Mesodermal cell (in vitro differentiated cells): ENCODE results near the gene PHOX2B. TPM values are rescaled to one million over a fixed set of nuclear protein-coding genes. Genes with fewer than 3 reads are reported as not detected.

ENCODE experiments used
- H3K27ac ChIP-seq: 2 replicates; pipeline ENCODE4 v1.7.0; 2013; ENCODE audit warnings: mild to moderate bottlenecking, low read depth, low read length, moderate library complexity; ENCODE audit not compliant: severe bottlenecking
- H3K36me3 ChIP-seq: 2 replicates; pipeline ENCODE4 v1.7.1; 2013; ENCODE audit warnings: mild to moderate bottlenecking, low read length, moderate library complexity; ENCODE audit not compliant: control insufficient read depth, insufficient read depth
- H3K4me1 ChIP-seq: one replicate; pipeline ENCODE4 v1.7.1; 2013; ENCODE audit warnings: mild to moderate bottlenecking, low read length; ENCODE audit not compliant: insufficient read depth, control insufficient read depth, poor library complexity, severe bottlenecking
- H3K4me3 ChIP-seq: 2 replicates; pipeline ENCODE4 v1.7.0; 2013; ENCODE audit warnings: low read length, control low read depth, mild to moderate bottlenecking; ENCODE audit not compliant: insufficient read depth, poor library complexity, severe bottlenecking; ENCODE audit errors: extremely low read depth
- H3K9me3 ChIP-seq: 2 replicates; pipeline ENCODE4 v1.7.1; 2013; ENCODE audit warnings: mild to moderate bottlenecking, low read length, moderate library complexity; ENCODE audit not compliant: control insufficient read depth
- WGBS, 2 experiments: methylation state at CpG; one replicate each; pipeline ENCODE4 v1.1.5; 2013; ENCODE audit warnings: missing lambda C conversion rate in 2 of 2; ENCODE audit not compliant: insufficient coverage in 2 of 2; 5-methylcytosine and 5-hydroxymethylcytosine counted together
- polyA plus RNA-seq, 2 experiments: library from polyadenylated mRNA; stranded (reverse); fragments of 50-300 nt; gene quantifications; one replicate each; pipeline ENCODE4 v1.2.3, GENCODE V29; 2013

PHOX2B gene
- 1.1 TPM for polyA plus RNA-seq (2013, experiment 1 of 2)
- polyA plus RNA-seq (2013, experiment 2 of 2): 0.56 TPM

DNA sequence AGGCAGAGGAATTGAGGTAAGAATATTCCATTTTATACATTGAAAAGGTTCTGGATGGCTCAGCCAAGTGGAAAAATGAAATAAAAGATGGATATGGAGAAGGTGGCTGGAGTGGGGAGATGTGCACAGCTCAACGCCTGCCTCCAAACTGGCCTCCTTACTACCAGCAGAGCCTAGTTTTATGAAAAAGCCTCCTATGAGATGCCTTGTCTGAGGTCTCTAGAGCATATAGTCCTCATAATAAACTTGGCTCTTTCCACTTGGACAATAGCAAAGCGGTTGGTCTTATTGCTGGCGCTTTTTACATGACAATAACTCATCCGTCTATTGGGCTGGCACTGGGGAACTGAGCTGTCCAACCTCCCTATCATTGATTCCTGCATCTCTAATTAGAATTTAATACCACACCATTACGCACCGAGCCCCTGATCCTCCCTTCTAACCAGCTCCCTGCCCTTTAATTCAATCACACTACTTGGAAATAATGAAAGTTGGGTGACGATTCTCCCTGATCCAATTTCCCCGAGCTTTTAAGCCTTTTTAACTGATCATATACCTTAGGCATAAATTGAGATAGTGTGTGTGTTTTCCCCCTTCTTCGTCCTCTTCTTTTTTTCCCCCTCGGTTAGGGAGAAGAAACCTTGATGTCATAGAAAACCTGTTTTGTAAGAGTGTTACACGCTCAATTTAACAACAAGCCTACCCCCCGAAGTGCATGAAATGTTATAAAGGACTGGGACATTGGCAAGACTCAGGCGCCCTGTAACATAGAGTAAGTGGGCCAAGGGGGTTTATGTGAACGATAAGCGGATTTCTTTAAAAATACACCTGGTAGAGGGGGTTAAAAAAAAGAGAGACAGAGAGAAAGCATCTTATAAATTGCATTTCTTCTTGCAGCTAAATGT is at the start of gene PHOX2B:
Gene PHOX2B (minus strand): TSS at position 155 of the 905 bp plus-strand sequence. CDS start 115 bp downstream, at position 40.
- no peak within 1 kb of the TSS for H3K27ac ChIP-seq
- no peaks in the 10 kb centered on the region for H3K36me3 ChIP-seq
- WGBS, 2 experiments: 3 to 8% methylated on average over 5 to 7 of the region's 15 CpGs
- no peak within 1 kb of the TSS for H3K4me3 ChIP-seq
- H3K9me3 ChIP-seq: peaks cover 6% of the 10 kb centered on the region
- H3K4me1 ChIP-seq: no peaks in the 10 kb centered on the region

- H3K27ac ChIP-seq: peak overlapping the region; percentile 3
- no peaks in the 10 kb centered on the region for H3K9me3 ChIP-seq
- no peaks in the 10 kb centered on the region for H3K36me3 ChIP-seq
- H3K4me1 ChIP-seq: peaks cover 16% of the 10 kb centered on the region
- WGBS, 2 experiments: 81 to 92% methylated on average over 2 of the region's 2 CpGs
- H3K4me3 ChIP-seq: no peak overlapping the region
Measured at GRCh38 chr4:41797260-41797659, 48.7 kb upstream of the PHOX2B start.

GRCh38 chr4:41796545-41797210 is 48.2 kb upstream of the PHOX2B start:
- no peaks in the 10 kb centered on the region for H3K9me3 ChIP-seq
- H3K4me1 ChIP-seq: peaks cover 16% of the 10 kb centered on the region
- H3K27ac ChIP-seq: peak overlapping the region; percentile 58
- H3K36me3 ChIP-seq: no peaks in the 10 kb centered on the region
- no peak overlapping the region for H3K4me3 ChIP-seq
- WGBS, 2 experiments: 6 to 12% methylated on average over 5 to 6 of the region's 8 CpGs

DNA sequence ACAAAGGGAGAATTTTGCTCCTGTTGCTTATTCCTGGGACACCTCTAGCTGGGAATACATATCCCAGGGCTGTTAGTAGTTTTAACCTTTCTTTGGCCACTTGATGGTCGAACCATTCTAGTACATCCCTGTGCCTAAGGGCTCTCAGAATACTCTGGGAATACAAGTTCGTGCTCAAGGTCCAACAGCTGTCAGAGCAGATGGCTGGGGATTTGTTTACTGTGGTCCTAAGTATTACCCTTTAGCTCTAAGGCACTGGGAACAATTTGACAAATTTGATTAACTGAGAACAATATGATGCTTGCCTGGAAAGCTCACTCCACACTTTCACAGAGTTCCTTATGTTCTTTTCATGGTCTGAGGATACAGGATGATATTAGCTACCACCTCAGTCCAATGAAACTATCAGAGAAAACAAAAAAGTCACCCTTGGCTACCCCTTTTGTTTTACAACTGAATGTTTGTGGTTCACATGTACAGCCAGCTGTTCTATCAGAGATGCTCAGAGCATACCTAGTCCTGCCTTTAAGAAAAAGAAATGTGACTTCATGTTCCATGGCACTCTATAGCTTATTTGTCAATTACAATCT is 47.4 kb upstream of the PHOX2B start:
- Histone ChIP-seq H3K9me3 (no peaks in the 10 kb centered on the region), H3K4me1 (peaks cover 16% of the 10 kb centered on the region), H3K36me3 (no peaks in the 10 kb centered on the region), H3K27ac (no peak overlapping the region), H3K4me3 (no peak overlapping the region)
- 71% methylated on average over 1 of the region's 2 CpGs; no CpG with 5 or more reads in 1 of the 2 experiments for WGBS, 2 experiments

GRCh38 chr4:41792166-41792565 is 43.6 kb upstream of the PHOX2B start:
- no peak overlapping the region for H3K27ac ChIP-seq
- no peak overlapping the region for H3K4me3 ChIP-seq
- peaks cover 19% of the 10 kb centered on the region for H3K4me1 ChIP-seq
- no peaks in the 10 kb centered on the region for H3K36me3 ChIP-seq
- 62 to 87% methylated on average over 1 to 3 of the region's 3 CpGs for WGBS, 2 experiments
- H3K9me3 ChIP-seq: no peaks in the 10 kb centered on the region

GRCh38 chr4:41791557-41791956 is 43.0 kb upstream of the PHOX2B start:
- Histone ChIP-seq H3K36me3 (no peaks in the 10 kb centered on the region), H3K27ac (no peak overlapping the region), H3K4me3 (no peak overlapping the region), H3K4me1 (peaks cover 13% of the 10 kb centered on the region), H3K9me3 (no peaks in the 10 kb centered on the region)
- 75 to 100% methylated on average over 1 to 2 of the region's 2 CpGs for WGBS, 2 experiments

GRCh38 chr4:41787931-41788330 is 39.4 kb upstream of the PHOX2B start:
- Histone ChIP-seq H3K9me3 (no peaks in the 10 kb centered on the region), H3K36me3 (no peaks in the 10 kb centered on the region), H3K4me3 (no peak overlapping the region), H3K27ac (no peak overlapping the region), H3K4me1 (peaks cover 7% of the 10 kb centered on the region)
- 73 to 80% methylated on average over 1 to 4 of the region's 8 CpGs for WGBS, 2 experiments

DNA sequence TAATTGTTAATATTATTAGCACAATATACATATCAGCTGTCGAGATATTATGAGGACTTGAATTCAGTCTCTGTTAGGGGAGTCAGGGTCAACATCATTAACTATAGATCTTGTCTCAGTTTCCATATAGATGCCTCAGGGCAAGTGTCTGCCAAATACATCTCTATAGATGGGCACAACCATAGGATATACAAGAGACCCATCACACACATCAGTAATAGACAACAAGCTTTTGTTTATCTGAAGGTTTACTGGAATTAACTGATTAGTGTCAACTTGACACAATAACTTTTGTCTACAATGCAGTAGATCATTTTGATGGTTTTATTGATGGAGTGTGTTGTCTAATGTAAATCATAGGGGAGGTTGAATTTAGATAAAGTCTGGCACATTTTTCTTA is 37.1 kb upstream of the PHOX2B start:
- no peak overlapping the region for H3K4me3 ChIP-seq
- WGBS, 2 experiments: no CpG with 5 or more reads among the region's 1 CpG
- H3K36me3 ChIP-seq: no peaks in the 10 kb centered on the region
- H3K27ac ChIP-seq: no peak overlapping the region
- no peaks in the 10 kb centered on the region for H3K9me3 ChIP-seq
- H3K4me1 ChIP-seq: peaks cover 7% of the 10 kb centered on the region

GRCh38 chr4:41784191-41784979 is 35.9 kb upstream of the PHOX2B start:
- 86 to 92% methylated on average over 4 to 7 of the region's 9 CpGs for WGBS, 2 experiments
- Histone ChIP-seq H3K4me1 (peaks cover 7% of the 10 kb centered on the region), H3K9me3 (no peaks in the 10 kb centered on the region), H3K4me3 (no peak overlapping the region), H3K36me3 (no peaks in the 10 kb centered on the region), H3K27ac (no peak overlapping the region)

DNA sequence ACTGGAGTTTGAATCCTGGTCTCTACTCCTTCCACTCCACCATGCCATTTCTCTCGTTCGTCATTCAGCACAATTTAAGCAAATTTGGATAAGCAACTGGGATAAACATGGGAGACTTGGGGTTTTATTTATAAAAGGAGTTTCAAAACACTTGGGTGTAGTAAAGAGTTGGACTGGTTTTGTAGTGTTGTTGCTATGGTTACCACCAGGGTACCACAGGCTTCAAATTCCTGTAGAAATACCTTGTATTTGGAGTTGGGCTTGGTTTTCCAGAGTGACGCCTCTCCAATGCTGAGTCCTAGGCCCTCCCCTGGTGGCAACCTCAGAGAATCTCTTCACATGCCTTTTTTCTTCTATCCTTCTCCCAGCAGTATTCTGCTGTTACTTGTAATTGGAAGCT is 27.9 kb upstream of the PHOX2B start:
- WGBS, 2 experiments: 100% methylated on average over 2 of the region's 3 CpGs; no CpG with 5 or more reads in 1 of the 2 experiments
- no peak overlapping the region for H3K4me3 ChIP-seq
- H3K36me3 ChIP-seq: no peaks in the 10 kb centered on the region

More for the DNA sequence above, 27.9 kb upstream of the PHOX2B start:
- Histone ChIP-seq H3K9me3 (no peaks in the 10 kb centered on the region), H3K27ac (no peak overlapping the region), H3K4me1 (no peaks in the 10 kb centered on the region)
